Measurements from ENCODE around the gene CASP8AP2. TPM values are rescaled to one million over a fixed set of nuclear protein-coding genes. Genes with fewer than 3 reads are reported as not detected.

The CASP8AP2 gene
- total RNA-seq, 1 donor from 2014 or later, result 18.3 TPM

GRCh38 chr6:89793586-89793985, 36.1 kb upstream of the CASP8AP2 start:
- Histone ChIP-seq H3K27ac (no peak overlapping the region), H3K4me1 (no peaks in the 10 kb centered on the region), H3K27me3 (ENCODE audit: low read depth) (no peaks in the 10 kb centered on the region), H3K9me3 (no peaks in the 10 kb centered on the region), H3K36me3 (peaks cover 63% of the 10 kb centered on the region), H3K4me3 (no peak overlapping the region)
- ATAC-seq (no peak), DNase-seq (no peak)
- intact Hi-C loops (cut with DNase I), result no loop called here
- TF ChIP-seq CTCF (IDR thresholded peaks at IDR 0.05), result no peak

GRCh38 chr6:89794324-89794723, 35.4 kb upstream of the CASP8AP2 start:
- no peaks in the 10 kb centered on the region for H3K27me3 ChIP-seq (ENCODE audit: low read depth)
- no peak for ATAC-seq
- H3K4me1 ChIP-seq, result no peaks in the 10 kb centered on the region
- H3K27ac ChIP-seq, result no peak overlapping the region
- intact Hi-C loops (cut with DNase I), result no loop called here
- H3K9me3 ChIP-seq, result no peaks in the 10 kb centered on the region
- no peak overlapping the region for H3K4me3 ChIP-seq
- no peak for TF ChIP-seq CTCF (IDR thresholded peaks at IDR 0.05)
- H3K36me3 ChIP-seq, result peaks cover 63% of the 10 kb centered on the region
- DNase-seq, result no peak

GRCh38 chr6:89797317-89797716, 32.4 kb upstream of the CASP8AP2 start:
- Histone ChIP-seq H3K27ac (no peak overlapping the region), H3K4me3 (no peak overlapping the region), H3K27me3 (ENCODE audit: low read depth) (no peaks in the 10 kb centered on the region), H3K36me3 (peaks cover 65% of the 10 kb centered on the region), H3K4me1 (no peaks in the 10 kb centered on the region), H3K9me3 (no peaks in the 10 kb centered on the region)
- intact Hi-C loops (cut with DNase I), result no loop called here
- ATAC-seq (no peak), DNase-seq (no peak)
- no peak for TF ChIP-seq CTCF (IDR thresholded peaks at IDR 0.05)

- Histone ChIP-seq H3K4me3 (no peak overlapping the region), H3K36me3 (peaks cover 58% of the 10 kb centered on the region), H3K27me3 (ENCODE audit: low read depth) (no peaks in the 10 kb centered on the region), H3K27ac (no peak overlapping the region), H3K4me1 (no peaks in the 10 kb centered on the region), H3K9me3 (no peaks in the 10 kb centered on the region)
- TF ChIP-seq CTCF (IDR thresholded peaks at IDR 0.05), result no peak
- intact Hi-C loops (cut with DNase I), result no loop called here
- ATAC-seq (no peak), DNase-seq (no peak)
These were observed 30.6 kb upstream of the CASP8AP2 start for GRCh38 chr6:89799096-89799495.

GRCh38 chr6:89799756-89800155, 29.9 kb upstream of the CASP8AP2 start:
- Histone ChIP-seq H3K9me3 (no peaks in the 10 kb centered on the region), H3K27ac (no peak overlapping the region), H3K4me1 (no peaks in the 10 kb centered on the region), H3K4me3 (no peak overlapping the region), H3K36me3 (peaks cover 51% of the 10 kb centered on the region), H3K27me3 (ENCODE audit: low read depth) (no peaks in the 10 kb centered on the region)
- DNase-seq (no peak), ATAC-seq (no peak)
- TF ChIP-seq CTCF (IDR thresholded peaks at IDR 0.05), result no peak
- intact Hi-C loops (cut with DNase I), result no loop called here

GRCh38 chr6:89803271-89803670, 26.4 kb upstream of the CASP8AP2 start:
- intact Hi-C loops (cut with DNase I), result no loop called here
- H3K36me3 ChIP-seq, result peaks cover 49% of the 10 kb centered on the region
- no peak for DNase-seq
- no peak overlapping the region for H3K27ac ChIP-seq
- no peak overlapping the region for H3K4me3 ChIP-seq
- no peaks in the 10 kb centered on the region for H3K9me3 ChIP-seq
- H3K4me1 ChIP-seq, result no peaks in the 10 kb centered on the region
- no peaks in the 10 kb centered on the region for H3K27me3 ChIP-seq (ENCODE audit: low read depth)
- no peak for TF ChIP-seq CTCF (IDR thresholded peaks at IDR 0.05)
- no peak for ATAC-seq

All from lower lobe of right lung (tissue), 2 donors.